Ovary (tissue), 9 donors: ENCODE measurements around the gene BPI. TPM values are rescaled to one million over a fixed set of nuclear protein-coding genes. Genes with fewer than 3 reads are reported as not detected.
A peak's percentile ranks its signal among the peaks of the same experiment; 100 is the strongest.
"Not testable (repeated sequence)": the region's sequence is repeated elsewhere in the genome, so short reads cannot be mapped to it uniquely, and the experiment has no call there.

Experiments
- DNase-seq, 5 donors: peaks; one replicate each; pipeline ENCODE4 v3.0.0-alpha.2; 2019 to 2020
- H3K27ac ChIP-seq, 2 donors: fragments of 200-600 bp; one replicate each; pipeline versions ENCODE4 v1.5.1 to v1.8.0; 2019 to 2022
- H3K27me3 ChIP-seq: fragments of 200-600 bp; one replicate; pipeline ENCODE4 v1.8.0; 2022
- H3K36me3 ChIP-seq: fragments of 200-600 bp; sonication (generic); one replicate; pipeline ENCODE4 v1.5.1; 2019
- H3K4me1 ChIP-seq: one replicate; pipeline ENCODE4 v1.8.1; 2013; ENCODE audit warnings: mild to moderate bottlenecking, moderate library complexity; ENCODE audit not compliant: insufficient read depth
- H3K4me3 ChIP-seq: fragments of 200-600 bp; sonication (generic); one replicate; pipeline ENCODE4 v1.5.1; 2017
- H3K9me3 ChIP-seq, 2 donors: fragments of 200-600 bp in 1 of 2; sonication (generic) in 1 of 2; one replicate each; pipeline versions ENCODE4 v1.5.1 to v1.8.1; 2013 to 2019; ENCODE audit warnings: mild to moderate bottlenecking in 1 of 2, moderate library complexity in 1 of 2
- CTCF ChIP-seq, 3 donors: fragments of 450-650 bp in 2 of 3; fragments of 200-600 bp in 1 of 3; IDR thresholded peaks; one replicate each; pipeline versions ENCODE4 v1.5.1 to v1.8.0; 2016 to 2022; ENCODE audit warnings: antibody characterized with exemption in 3 of 3, mild to moderate bottlenecking in 1 of 3
- EP300 ChIP-seq: sonication (generic); formaldehyde crosslinking; IDR thresholded peaks from one replicate; pipeline ENCODE4 v1.6.1; 2017; ENCODE audit warnings: antibody characterized with exemption
- POLR2A ChIP-seq: fragments of 450-650 bp; IDR thresholded peaks from one replicate; pipeline ENCODE4 v1.6.1; 2017; ENCODE audit warnings: antibody characterized with exemption, mild to moderate bottlenecking, moderate library complexity
- WGBS, 3 donors: extraction: QIAGEN DNeasy Blood & Tissue Kit in 1 of 3; methylation state at CpG; one replicate each; pipeline versions ENCODE4 v1.1.5 to v1.1.7; 2013 to 2017; 5-methylcytosine and 5-hydroxymethylcytosine counted together
- intact Hi-C, 4 donors: fragments of 100-400 bp; cut with DNase I; formaldehyde crosslinking; loops; one replicate each; pipeline versions ENCODE4 v1.11.0 to v1.15.1; 2022 to 2023
- polyA plus RNA-seq, 2 donors: library from polyadenylated mRNA; stranded (reverse); fragments of 200-250 nt in 1 of 2; fragments of 350-450 nt in 1 of 2; fragmentation: Illumina TruSeq in 1 of 2; extraction: RNeasy Lipid Tissue Mini Kit (QIAGEN cat#74804) in 1 of 2; gene quantifications; one replicate each; pipeline ENCODE4 v1.2.3, GENCODE V29; 2013 to 2014
- total RNA-seq, 7 donors: library from RNA; depleted of rRNA in 2 of 7; stranded (reverse); fragments of >200 nt in 2 of 7; fragmentation: NEBNext Ultra II Directional in 3 of 7; extraction: Animal tissue kit (Norgen Biotek cat#: 25700) in 3 of 7; gene quantifications; one replicate each; pipeline versions ENCODE4 v1.1.0 to v1.2.4, GENCODE V29; 2016 to 2023
- donor health status: DM: no; HTN: no; CAD: no; lungs with moderate emphysema.
- donor health status: DM: no; HTN: no; CAD: no.
- donor health status: Bipolar disorder and iron deficiency.
- donor health status: DM: yes; HTN: yes; CAD: no.
- donor health status: DM: no; HTN: no; CAD: no.
- donor health status: DM: yes; HTN: yes; CAD: no.

Gene BPI
- total and polyA plus RNA-seq, 9 donors, result 0.43 to 2.9 (median 1.1) TPM; not detected in 1

GRCh38 chr20:38278131-38278530 is 25.8 kb upstream of the BPI start:
- no peak overlapping the region for H3K4me3 ChIP-seq
- H3K4me1 ChIP-seq, result peaks cover 2% of the 10 kb centered on the region
- 70 to 76% (median 75%) methylated on average over 14 of the region's 14 CpGs for WGBS, 3 donors
- H3K36me3 ChIP-seq, result no peaks in the 10 kb centered on the region
- peaks cover 3% of the 10 kb centered on the region for H3K27me3 ChIP-seq
- TF ChIP-seq CTCF (IDR thresholded peaks at IDR 0.05), result no peak
- TF ChIP-seq POLR2A, result no peak
- TF ChIP-seq EP300, result no peak
- peak in 1 of 5 donors; percentile 10 for DNase-seq
- intact Hi-C loops, result no loop called here
- no peaks in the 10 kb centered on the region for H3K9me3 ChIP-seq
- H3K27ac ChIP-seq, result no peak overlapping the region

GRCh38 chr20:38278763-38279162 is 25.2 kb upstream of the BPI start:
- intact Hi-C loops, result no loop called here
- TF ChIP-seq CTCF (IDR thresholded peaks at IDR 0.05), result no peak
- no peak for TF ChIP-seq EP300
- TF ChIP-seq POLR2A, result no peak
- H3K4me1 ChIP-seq, result peaks cover 2% of the 10 kb centered on the region
- H3K4me3 ChIP-seq, result no peak overlapping the region
- H3K9me3 ChIP-seq, result no peaks in the 10 kb centered on the region
- peaks cover 1% of the 10 kb centered on the region for H3K27me3 ChIP-seq
- H3K36me3 ChIP-seq, result no peaks in the 10 kb centered on the region
- no peak for DNase-seq
- 96 to 98% (median 96%) methylated on average over 2 of the region's 2 CpGs for WGBS, 3 donors
- no peak overlapping the region for H3K27ac ChIP-seq

DNA sequence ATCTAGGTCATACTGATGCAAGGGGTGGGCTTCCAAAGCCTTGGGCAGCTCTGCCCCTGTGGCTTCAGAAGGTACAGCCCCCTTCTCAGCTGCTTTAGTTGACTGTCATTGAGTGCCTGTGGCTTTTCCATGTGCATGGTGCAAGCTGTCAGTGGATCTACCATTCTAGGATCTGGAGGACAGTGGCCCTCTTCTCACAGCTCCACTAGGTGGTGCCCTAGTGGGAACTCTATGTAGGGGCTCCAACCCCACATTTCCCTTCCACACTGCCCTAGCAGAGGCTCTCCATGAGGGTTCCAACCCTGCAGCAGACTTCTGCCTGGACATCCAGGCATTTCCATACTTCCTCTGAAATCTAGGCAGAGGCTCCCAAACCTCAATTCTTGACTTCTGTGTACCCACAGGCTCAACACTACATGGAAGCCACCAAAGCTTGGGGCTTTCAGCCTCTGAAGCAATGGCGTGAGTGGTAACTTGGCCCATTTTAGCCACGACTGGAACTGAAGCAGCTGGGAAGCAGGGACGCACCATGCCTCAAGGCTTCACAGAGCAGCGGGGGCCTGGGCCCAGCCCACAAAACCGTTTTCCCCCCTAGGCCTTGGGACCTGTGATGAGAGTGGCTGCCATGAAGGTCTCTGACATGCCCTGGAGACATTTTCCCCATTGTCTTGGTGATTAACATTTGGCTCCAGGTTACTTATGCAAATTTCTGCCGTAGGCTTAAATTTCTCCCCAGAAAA is 22.6 kb upstream of the BPI start:
- intact Hi-C loops, result not testable (repeated sequence)

GRCh38 chr20:38283236-38283635 is 20.7 kb upstream of the BPI start:
- WGBS, 3 donors, result 95 to 100% (median 98%) methylated on average over 2 of the region's 2 CpGs
- H3K4me1 ChIP-seq, result peaks cover 8% of the 10 kb centered on the region
- no peak overlapping the region for H3K4me3 ChIP-seq
- no peaks in the 10 kb centered on the region for H3K36me3 ChIP-seq
- no peak overlapping the region for H3K27ac ChIP-seq
- TF ChIP-seq POLR2A, result no peak
- no peak for TF ChIP-seq EP300
- no peak for TF ChIP-seq CTCF (IDR thresholded peaks at IDR 0.05)
- DNase-seq, result no peak
- no peaks in the 10 kb centered on the region for H3K27me3 ChIP-seq
- no peaks in the 10 kb centered on the region for H3K9me3 ChIP-seq
- intact Hi-C loops, result no loop called here

More for the DNA sequence above, 22.6 kb upstream of the BPI start:
- not testable (repeated sequence) for H3K4me3 ChIP-seq, H3K27me3 ChIP-seq, H3K9me3 ChIP-seq, H3K4me1 ChIP-seq, H3K36me3 ChIP-seq, H3K27ac ChIP-seq
- 93 to 96% (median 96%) methylated on average over 6 of the region's 6 CpGs for whole genome bisulfite sequencing, 3 donors
- peak in 1 of 5 donors; percentile 4 for DNase-seq

GRCh38 chr20:38284066-38284650 is 19.8 kb upstream of the BPI start:
- H3K4me1 ChIP-seq, H3K27ac ChIP-seq, H3K27me3 ChIP-seq, DNase-seq, H3K9me3 ChIP-seq, intact Hi-C loops, H3K36me3 ChIP-seq, H3K4me3 ChIP-seq: not testable (repeated sequence)
- 95 to 98% (median 96%) methylated on average over 7 of the region's 7 CpGs for WGBS, 3 donors
